Prostate gland (tissue), 2 donors: Measurements from ENCODE around the gene RANBP9.

Source experiments
- CTCF ChIP-seq, 4 experiments: fragments of 200-600 bp in 2 of 4; fragments of 450-650 bp in 2 of 4; sonication (generic) in 2 of 4; IDR thresholded peaks; 1 replicate in 3 of 4; 2 replicates in 1 of 4; pipeline ENCODE4 v1.5.1; 2016 to 2019; ENCODE audit warnings: antibody characterized with exemption in 4 of 4, mild to moderate bottlenecking in 2 of 4, moderate library complexity in 2 of 4
- POLR2A ChIP-seq: fragments of 450-650 bp; IDR thresholded peaks from one replicate; pipeline ENCODE4 v1.6.1; 2016; ENCODE audit warnings: antibody characterized with exemption, mild to moderate bottlenecking
- POLR2AphosphoS5 ChIP-seq: sonication (generic); formaldehyde crosslinking; IDR thresholded peaks from one replicate; pipeline ENCODE4 v1.6.1; 2017; ENCODE audit warnings: antibody characterized with exemption

GRCh38 chr6:13729891-13730290 lies 18.3 kb upstream of the RANBP9 start:
- no peak for TF ChIP-seq CTCF (IDR thresholded peaks at IDR 0.05)
- TF ChIP-seq POLR2A: no peak
- TF ChIP-seq POLR2AphosphoS5: no peak
